SK-N-SH (cell line): Measurements from ENCODE around the gene PDE4C. TPM values are rescaled to one million over a fixed set of nuclear protein-coding genes. Genes with fewer than 3 reads are reported as not detected.

Experiments used
- REST ChIP-seq: IDR thresholded peaks from 2 replicates; pipeline ENCODE4 v1.6.1; 2012; ENCODE audit warnings: mild to moderate bottlenecking, low read depth, low read length, moderate library complexity
- polyA plus RNA-seq, 3 experiments: library from polyadenylated mRNA; depleted of rRNA; stranded (reverse); fragments of >200 nt; gene quantifications; 2 replicates each; pipeline ENCODE4 v1.2.3, GENCODE V29; 2012

Gene PDE4C
- polyA plus RNA-seq, 1 of the 3 experiments (the other 2 are of a cell fraction) = 0.36 TPM

GRCh38 chr19:18174983-18175382, 51.3 kb downstream of the PDE4C start (continued):
- no peak for TF ChIP-seq REST

Other genes with a start within 250 kb of the PDE4C start
- 5.5 and 6.3 TPM in 2 replicates for gene ARRDC2, start 218.3 kb downstream of the PDE4C start, polyA plus RNA-seq (2012; rRNA removed)
- 0.02 TPM in 1 of 2 replicates, not detected in the other for gene IL12RB1, start 139.5 kb downstream of the PDE4C start, polyA plus RNA-seq (2012; rRNA removed)
- gene MAST3, start 128.7 kb downstream of the PDE4C start, polyA plus RNA-seq (2012; rRNA removed) = 3.1 and 4.5 TPM in 2 replicates
- gene PIK3R2, start 73.3 kb downstream of the PDE4C start, polyA plus RNA-seq (2012; rRNA removed) = 27.5 and 36.6 TPM in 2 replicates
- 10.7 and 11.6 TPM in 2 replicates for gene IFI30, start 52.6 kb downstream of the PDE4C start, polyA plus RNA-seq (2012; rRNA removed)
- gene MPV17L2, start 33.2 kb downstream of the PDE4C start, polyA plus RNA-seq (2012; rRNA removed) = 17.5 and 20.6 TPM in 2 replicates
- gene RAB3A, start 22.4 kb downstream of the PDE4C start, polyA plus RNA-seq (2012; rRNA removed) = 9.1 and 9.7 TPM in 2 replicates
- 1.9 and 2.5 TPM in 2 replicates for gene IQCN, start 48.0 kb upstream of the PDE4C start, polyA plus RNA-seq (2012; rRNA removed)
- 92.5 and 115 TPM in 2 replicates for gene JUND, start 55.2 kb upstream of the PDE4C start, polyA plus RNA-seq (2012; rRNA removed)
- gene LSM4, start 96.6 kb upstream of the PDE4C start, polyA plus RNA-seq (2012; rRNA removed) = 235 and 277 TPM in 2 replicates
- gene PGPEP1, start 114.2 kb upstream of the PDE4C start, polyA plus RNA-seq (2012; rRNA removed) = 13.8 and 13.9 TPM in 2 replicates
- gene GDF15, start 159.7 kb upstream of the PDE4C start, polyA plus RNA-seq (2012; rRNA removed) = 74.1 and 129 TPM in 2 replicates
- gene LRRC25, start 171.2 kb upstream of the PDE4C start, polyA plus RNA-seq (2012; rRNA removed) = not detected in 2 replicates
- gene SSBP4, start 193.0 kb upstream of the PDE4C start, polyA plus RNA-seq (2012; rRNA removed) = 22.5 and 24.9 TPM in 2 replicates
- 48.0 and 49.4 TPM in 2 replicates for gene ISYNA1, start 211.7 kb upstream of the PDE4C start, polyA plus RNA-seq (2012; rRNA removed)